Activated gamma-delta T cell (primary cell): ENCODE data around the gene NTNG2.

Experiments used
- DNase-seq: peaks from one replicate; lab custom pipeline; 2025; lab: John Stamatoyannopoulos, UW

The NTNG2 gene

DNA sequence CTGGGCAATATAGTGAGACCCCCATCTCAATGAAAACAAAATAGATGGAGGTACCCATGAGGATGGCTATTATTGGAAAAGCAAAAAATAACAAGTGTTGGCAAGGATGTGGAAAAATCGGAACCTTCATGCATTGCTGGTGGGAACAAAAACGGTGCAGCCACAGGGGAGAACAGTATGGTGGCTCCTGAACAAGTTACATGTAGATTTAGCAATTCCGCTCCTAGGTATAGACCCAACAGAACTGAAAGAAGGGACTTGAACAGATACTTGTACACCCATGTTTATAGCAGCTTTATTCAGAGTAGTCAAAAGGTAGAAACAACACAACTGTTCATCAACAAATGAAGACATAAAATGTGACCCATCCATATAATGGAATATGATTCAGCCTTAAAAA lies 43.0 kb downstream of the NTNG2 start:
- no peak for DNase-seq

DNA sequence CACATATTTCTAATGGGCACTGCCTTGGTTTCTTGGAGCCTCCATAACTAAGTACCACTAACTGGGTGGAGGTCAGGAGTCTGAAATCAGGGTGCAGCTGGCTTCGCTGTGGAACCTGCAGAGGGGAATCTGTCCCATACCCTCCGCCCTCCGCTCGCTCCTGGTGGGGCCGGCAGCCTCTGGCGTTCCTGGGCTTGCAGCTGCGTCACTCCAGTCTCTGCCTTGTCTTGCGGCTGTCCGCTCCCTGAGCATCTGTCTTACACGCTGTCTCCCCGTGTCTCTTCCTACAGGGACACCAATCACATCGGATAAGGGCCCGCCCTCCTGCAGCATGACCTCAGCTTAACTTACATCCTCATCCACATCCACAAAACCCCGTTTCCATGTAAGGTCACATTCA lies 45.4 kb downstream of the NTNG2 start:
- no peak for DNase-seq

DNA sequence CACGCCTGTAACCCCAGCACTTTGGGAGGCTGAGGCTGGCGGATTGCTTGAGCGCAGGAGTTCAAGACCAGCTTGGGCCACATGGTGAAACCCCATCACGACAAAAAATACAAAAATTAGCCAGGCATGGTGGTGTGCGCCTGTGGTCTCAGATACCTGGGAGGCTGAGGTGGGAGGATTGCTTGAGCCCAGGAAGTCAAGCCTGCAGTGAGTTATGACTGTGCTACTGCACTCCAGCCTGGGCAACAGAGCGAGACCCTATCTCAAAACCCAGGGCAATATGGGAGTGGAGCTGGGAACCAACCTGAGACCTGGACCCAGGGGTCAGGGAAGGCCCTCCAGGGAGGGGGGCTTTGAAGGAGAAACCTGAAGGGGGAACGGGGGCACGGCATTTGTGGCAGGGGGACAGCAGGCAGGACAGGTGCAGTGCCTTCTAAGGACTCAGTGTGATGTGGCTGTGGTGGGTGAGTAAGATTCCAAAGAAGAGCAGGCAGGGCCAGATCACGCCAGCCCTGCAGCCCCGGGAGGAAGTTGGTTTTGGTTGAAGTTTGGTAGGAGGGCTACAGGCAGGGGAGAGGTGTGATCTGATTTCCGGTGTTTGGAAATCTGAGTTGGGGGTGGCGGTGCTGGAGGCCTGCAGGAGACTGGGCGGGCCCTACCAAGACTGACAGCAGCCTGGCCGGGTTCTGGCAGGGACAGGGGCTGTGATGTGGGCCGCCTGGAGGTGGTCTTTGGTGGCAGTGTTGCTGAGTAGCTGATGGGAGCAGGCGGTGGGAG lies 46.2 kb downstream of the NTNG2 start:
- DNase-seq, result no peak

DNA sequence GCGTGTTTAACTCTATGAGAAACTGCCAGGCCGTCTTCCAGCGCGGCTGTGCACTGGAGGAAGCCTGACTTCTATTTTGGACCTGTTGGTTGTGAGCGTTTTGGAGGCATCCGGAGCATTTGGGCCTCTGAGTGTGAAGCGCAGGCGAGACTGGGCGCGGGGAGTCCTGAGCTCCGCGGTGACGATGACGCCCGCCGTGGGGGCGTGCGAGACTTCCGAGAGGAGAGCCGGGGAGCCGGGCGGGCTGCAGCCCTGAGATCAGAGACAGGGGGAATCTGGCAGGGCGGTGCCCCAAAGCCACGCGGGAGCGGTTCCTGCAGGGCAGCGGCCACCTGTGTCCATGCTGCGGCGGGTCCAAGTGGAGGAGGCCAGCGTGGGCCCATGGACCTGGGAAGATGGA lies 47.4 kb downstream of the NTNG2 start:
- DNase-seq, result no peak

DNA sequence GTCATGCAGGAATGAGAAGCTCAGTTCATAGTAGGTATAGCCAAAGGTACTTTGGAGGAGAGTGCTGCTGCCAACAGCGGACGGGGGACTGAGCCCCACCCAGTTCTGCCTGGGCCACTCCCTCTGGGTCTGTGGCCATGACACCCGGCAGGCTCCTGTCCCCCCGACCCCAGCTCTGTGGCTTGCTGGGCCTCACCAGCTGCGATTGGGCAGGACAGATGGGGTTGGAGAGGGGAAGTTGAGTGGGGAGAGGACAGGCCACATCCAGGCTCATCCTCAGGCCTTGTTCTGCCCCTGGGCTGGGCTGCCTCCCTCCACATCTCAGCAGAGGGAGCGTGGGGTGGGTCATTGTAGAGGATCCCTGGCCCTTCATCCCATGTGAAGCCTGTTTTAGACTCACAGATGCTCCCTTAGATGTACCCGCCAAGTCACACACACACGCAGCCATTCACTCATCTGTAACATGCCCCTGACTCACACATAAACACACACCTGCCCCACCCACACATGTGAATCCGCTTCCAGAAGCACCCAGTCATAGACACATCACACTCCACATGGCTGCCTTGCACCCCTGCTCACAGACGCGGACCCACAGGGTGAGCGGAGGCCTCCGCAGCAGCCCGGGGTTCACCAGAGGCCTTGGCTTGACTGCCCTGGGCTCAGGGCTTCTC lies 48.8 kb downstream of the NTNG2 start:
- no peak for DNase-seq

DNA sequence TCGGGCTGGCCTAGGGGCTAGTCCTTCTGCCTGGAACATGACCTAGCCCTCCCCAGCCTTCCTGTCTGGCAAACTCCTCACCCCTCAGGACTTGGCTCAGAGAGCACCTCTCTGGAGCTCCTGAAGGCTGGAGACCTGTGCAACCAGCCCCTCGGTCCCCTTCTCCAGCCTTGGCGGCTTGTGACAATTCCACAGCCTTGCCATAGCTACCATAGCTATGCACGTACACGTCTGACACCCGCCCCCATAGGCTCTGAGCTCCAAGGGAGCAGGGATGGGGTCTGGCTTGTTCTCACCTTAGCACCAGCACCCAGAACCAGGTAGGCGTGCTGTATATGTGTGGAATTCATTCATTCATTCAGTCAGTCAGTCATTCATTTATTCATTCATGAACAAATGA lies 49.7 kb downstream of the NTNG2 start:
- no peak for DNase-seq

DNA sequence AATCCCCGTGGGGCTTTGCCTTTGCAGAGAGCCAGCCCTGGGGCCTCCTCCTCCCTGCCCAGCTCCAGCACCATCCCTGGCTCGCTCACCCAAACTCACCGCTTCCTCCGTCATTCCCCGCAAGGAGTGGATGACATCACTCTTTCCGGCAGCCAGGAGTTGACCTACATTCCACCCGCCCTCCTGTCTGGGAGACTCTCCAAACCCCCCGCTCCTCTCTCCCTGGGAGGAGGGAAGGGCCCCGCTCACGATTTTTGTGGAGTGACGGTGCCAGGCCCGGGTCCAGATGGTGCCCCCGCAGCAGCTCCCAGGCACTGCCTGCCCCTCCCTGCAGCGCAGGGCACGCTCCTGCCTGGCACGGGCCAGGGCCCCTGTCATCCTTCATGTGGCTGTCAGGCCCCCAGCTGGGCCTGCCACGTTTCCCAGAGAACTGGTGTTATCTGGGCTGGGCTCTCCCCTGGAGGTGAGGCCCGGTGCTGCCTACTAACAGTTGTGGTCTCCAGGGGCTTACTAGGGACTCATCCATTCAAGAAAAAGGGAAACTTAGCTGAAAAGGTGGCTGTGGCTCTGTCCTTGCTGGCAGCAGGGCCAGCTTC lies 52.3 kb downstream of the NTNG2 start:
- DNase-seq, result no peak

DNA sequence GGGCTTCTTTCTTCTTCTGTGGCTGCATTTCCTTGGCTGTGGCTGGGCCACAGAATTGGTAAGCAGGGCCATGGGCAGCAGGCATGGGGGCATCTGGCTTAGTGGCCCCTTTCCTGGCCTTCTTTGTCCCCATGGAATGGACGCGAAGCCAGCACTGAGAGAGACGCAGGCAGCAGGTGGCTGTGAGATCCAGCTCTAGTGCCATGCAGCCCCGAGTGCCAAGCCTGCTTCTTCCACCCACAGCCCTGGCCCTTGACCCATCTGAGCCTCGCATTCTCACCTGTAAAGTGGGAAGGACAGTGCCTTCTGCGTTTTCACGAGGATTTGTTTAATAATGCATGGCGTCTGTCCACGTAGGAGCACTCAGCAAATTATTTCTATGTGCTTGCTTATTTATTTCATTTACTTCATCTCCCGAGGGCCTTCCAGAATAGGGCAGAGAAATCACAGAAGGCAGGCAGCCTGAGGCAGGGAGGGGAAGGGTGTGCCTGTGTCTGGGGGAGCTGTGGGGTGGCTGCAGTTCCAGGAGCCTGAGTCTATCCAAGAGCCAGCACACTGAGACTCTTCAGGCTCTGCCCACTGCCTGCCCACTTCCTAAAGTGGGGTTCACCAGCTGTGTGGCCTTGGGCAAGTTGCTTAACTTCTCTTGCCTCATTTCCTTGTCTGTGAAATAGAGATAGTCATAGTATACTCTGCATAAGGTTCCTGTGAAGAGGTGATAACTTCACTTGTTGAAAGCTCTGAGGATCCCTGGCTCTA lies 55.2 kb downstream of the NTNG2 start:
- DNase-seq, result no peak

DNA sequence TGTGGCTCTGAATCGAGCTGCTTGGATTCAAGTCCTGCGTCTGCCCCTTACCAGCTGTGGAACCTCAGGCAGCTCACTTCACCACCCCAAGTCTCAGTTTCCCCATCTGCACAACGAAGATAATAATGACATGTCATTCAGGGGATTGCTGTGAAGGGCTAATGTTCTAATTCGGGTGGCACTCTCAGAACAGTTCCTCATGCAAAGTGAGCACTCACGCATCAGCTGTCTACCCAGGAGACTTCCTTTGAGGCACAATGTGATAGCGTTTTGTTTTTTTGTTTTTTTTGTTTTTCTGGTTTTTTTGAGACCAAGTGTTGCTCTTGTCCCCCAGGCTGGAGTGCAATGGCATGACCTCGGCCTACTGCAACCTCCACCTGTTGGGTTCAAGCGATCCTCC lies 56.4 kb downstream of the NTNG2 start:
- DNase-seq, result no peak

DNA sequence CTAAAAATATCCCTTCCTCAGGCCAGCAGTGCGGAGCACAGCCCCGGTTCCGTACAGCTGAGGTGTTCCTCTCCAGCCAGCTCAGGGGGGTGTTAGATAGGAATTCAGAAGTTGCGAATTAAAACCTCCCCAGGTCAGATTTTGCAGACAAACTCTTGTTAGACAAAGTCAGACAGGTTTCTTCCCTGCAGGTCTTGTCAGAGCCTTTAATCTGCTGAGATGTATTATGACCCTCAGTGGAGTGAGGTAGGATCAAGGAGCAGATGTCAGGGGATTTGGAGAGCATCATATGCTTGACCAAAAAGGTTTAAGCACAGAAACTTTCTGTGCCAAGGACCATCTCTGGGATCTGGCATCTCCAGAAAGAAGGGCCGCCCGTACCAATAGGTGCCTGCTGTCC lies 60.1 kb downstream of the NTNG2 start:
- no peak for DNase-seq

DNA sequence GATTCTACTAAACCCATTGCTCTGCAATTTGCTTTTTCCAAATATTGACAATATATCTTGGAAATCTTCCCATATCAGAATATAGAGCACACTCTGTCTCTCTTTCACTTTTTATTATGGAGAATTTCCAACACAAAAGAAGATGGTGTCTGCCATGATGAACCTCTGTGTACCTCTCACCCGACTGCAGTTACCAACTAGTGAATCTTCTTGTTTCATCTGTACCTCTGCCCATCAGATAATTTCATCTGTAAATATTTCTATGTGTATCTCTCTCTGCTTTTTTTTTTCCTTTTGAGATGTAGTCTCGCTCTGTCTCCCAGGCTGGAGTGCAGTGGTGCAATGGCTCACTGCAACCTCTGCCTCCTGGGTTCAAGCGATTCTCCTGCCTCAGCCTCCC lies 62.8 kb downstream of the NTNG2 start:
- DNase-seq, result no peak

DNA sequence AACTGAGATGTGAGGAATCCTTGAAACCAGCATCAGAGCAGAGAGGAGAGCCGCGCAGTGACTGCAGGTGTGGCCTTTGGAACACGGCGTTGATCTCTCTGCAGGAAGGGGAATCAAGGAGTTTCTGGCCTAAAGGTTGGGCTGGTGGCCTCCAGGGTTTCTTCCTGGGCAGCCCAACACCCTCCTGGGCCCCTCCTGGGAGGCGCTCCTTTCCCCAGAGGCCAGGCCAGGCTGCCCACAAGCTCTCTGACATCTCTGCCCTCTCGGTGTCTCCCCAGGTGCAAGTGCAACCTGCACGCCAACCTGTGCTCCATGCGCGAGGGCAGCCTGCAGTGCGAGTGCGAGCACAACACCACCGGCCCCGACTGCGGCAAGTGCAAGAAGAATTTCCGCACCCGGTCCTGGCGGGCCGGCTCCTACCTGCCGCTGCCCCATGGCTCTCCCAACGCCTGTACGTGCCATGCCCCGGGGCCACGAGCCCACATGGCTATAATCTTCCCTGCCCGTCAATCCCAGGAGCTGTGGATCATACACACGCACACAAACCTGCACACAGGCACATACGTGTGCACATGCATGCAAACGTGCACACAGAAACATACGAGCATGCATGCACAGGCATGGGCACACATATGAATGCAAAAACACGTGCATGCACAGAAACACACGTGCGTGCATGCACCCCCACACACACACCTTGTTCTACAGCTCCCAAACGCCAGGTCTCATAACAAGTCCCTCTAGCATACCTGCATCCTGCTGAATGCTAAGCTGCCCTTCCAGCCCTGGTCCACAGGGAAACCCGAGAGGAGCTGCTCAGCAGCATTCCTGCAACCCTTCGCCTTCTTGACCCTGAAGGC lies 64.9 kb downstream of the NTNG2 start:
- no peak for DNase-seq

DNA sequence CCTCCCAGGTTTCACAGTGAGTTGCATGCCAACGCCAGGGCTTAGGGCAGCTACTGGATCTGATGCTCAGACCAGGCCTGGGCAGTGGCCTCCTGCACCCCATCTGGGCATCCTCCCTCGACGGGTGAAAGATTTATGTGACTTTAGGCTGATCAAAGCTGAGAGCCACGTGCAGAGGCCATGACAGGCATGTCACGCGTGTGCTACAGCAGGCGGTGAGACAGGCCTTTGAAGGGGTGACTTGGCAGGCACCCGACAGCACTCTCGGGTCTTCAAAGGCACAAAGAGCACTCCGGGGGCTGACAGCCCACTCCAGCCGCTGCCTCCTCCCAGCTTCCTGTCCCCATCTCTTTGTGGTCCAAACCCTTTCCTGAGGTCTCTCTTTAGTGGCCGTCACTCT lies 66.2 kb downstream of the NTNG2 start:
- DNase-seq, result no peak

DNA sequence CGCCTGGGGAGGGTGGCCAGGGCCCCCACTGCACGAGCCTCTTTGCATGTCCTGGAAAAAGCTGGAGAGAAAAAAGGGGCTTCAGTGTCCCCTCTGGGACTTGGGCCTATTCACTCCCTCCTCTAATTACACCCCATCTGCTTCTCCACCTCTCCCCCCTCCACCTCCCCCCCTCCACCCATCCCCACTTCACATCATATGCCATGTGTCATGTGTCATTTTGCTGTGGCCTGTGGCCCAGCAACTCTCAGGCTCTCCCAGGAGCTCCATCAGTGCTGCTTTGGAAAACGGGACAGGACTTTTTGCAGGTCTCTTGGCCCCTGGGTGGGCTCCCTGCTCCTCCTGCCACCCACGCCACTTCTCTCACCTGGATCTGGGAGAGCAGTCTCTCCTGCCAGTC lies 68.7 kb downstream of the NTNG2 start:
- no peak for DNase-seq

DNA sequence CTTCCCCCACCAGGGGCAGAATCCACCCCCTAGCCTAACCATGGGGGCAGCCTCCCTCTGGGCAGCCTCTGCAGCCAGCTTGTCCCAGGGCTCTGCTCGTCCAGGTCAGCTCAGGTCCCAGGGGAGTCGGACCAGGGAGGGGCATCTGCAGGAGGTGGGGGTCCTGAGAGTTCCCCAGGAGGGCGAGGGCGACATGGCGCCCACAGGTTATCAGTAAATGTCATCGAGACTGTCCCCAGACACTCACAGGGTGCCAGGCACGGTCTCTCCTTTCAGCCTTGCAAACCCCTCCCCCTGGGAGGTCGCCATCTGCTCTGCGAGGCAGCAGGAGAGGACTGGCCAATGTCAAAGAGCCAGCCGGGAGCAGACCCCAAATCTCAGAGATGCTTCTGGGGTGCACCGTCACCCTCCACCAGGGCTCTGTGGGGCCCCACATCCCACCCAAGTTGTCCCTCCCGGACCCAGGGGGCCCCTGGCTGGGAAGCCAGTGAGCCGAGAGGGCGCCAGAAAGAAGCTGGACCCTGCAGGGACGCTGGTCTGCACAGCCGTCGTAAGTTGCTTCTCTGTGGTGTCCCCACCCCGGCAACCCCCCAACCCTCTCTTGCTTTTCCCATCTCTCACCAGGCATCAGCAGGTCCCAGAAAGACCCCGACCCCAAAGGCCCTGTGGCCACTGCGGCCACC lies 69.3 kb downstream of the NTNG2 start:
- no peak for DNase-seq

DNA sequence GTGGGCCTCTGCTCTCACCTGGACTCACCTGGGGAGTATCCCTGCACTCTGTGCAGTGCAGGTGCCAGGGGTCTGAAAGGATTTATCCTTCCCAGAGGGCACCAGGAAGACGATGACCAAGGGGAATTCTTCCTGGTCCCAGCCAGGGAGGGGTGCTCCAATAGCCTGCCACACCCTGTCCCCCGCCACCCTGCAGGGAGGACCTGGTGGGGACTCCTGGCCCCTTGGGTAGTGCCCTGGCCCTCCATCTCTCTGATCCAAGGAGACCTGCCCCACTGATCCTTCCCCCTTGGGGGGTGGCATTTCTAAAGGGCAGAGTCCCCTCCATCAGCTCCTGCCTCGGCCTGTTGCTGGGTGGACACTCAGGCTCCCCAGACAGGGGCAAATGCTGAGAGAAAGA lies 70.7 kb downstream of the NTNG2 start:
- no peak for DNase-seq

DNA sequence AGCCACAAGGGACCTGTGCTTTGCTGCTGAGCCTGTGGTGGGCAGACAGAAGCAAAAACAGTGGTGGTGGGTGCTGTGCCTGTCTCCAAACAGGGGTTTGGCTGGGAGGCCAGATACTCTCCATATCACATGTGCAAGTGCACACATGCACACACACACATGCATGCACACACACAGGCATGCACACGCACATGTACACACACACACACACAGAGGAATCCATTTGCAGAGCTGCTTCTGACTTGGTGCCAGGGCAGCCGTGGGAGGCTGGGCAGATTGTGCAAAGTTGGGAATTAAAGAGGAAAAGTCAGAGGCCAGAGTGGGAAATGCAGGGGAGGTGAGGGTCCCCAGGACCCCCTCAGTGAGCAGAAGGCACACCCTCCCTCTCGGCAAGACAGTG lies 71.3 kb downstream of the NTNG2 start:
- no peak for DNase-seq

DNA sequence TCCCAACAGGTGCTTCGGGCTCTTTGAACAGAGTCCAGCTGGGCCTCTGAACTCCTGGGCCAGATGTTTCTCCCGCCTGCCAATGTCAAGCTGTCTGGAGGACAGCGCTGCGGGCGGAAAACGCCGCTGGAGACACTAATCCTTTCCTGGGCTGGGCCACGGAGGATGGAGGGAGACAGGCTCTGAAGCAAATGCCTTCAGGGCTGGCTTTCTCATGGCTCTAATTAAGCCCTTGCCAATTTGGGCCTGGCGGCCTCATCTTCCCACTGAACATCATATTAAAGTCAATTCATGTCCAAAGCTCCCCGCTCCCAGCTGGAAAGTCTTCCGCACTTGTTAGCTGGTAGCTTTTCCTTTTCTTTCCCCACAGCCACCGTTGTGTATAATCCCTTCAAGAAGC lies 72.7 kb downstream of the NTNG2 start:
- DNase-seq, result no peak

DNA sequence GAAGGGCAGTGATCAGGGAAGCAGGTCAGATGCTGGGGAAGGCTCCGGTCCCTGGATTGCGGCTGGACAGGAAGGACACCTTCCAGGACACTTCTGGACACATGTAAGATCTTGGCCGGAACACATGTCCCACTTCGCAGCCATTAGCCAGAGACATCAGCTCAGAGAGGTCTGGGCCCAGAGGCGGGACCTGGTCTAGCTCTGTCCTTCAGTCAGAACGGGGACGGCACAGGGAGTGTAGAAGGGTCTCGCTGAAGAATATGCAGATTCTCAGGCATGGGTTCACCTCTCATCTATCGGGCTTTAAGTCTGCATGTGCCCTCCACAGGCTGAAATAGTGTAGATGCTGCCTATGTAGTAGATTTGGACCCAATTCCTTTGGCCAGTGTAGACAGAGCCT lies 73.3 kb downstream of the NTNG2 start:
- DNase-seq, result no peak

DNA sequence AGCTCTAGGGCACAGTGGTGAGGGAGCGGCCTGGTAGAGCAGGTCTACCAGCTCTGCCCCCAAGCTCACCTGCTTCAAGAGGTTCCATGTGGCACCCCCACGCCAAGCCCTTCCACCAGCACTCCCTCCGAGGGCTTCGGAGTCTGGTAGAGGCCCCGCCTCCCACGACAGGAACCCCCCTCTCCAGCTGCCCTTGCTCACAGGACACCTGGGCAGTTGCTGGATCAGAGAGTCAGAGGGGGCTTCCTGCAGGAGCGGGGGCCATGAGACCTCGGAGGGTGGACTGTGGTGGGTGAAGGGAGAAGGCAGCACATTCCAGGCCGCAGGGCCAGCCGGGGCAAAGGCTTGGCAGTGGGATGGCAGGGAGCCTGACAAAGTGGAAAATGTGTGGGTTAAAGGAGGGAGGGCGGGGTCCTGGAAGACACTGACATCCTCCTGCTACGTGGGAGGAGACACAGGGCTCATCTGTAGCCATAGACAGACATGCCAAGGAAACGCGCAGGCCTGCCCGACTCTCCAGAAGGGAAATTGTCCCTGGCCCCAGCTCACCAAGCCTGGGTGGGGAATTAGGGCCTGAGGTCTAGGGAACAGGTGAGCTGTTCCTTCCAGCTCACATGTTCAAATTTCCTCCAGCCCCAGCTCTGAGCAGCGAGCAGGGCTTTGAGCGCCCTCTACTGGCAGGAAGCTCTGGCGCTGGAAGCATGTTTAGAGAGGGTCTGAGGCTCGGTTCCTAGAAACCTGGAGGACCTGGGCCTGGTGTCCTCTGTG lies 74.2 kb downstream of the NTNG2 start:
- no peak for DNase-seq
